PC-9 (cell line): ENCODE measurements around the gene MSL2. TPM values are rescaled to one million over a fixed set of nuclear protein-coding genes. Genes with fewer than 3 reads are reported as not detected.
"Not testable (repeated sequence)": the region's sequence is repeated elsewhere in the genome, so short reads cannot be mapped to it uniquely, and the experiment has no call there.

Experiments used
- BruUV-seq: library from RNA; stranded (reverse); fragments of 400-500 nt; replicated peaks from 2 replicates; lab custom pipeline; 2021; lab: Mats Ljungman, UMichigan
- CTCF ChIA-PET: fragments of 300-600 bp; sonication (Branson Sonifier 250); formaldehyde crosslinking; loops from one replicate; lab custom pipeline; 2022; ENCODE audit warnings: antibody characterized with exemption; lab: Charles Lee
- POLR2A ChIA-PET: fragments of 300-600 bp; sonication (Branson Sonifier 250); formaldehyde crosslinking; loops from one replicate; lab custom pipeline; 2022; ENCODE audit warnings: antibody characterized with exemption; ENCODE audit not compliant: unreplicated experiment; lab: Charles Lee
- DNase-seq, 2 experiments: peaks; one replicate each; pipeline versions ENCODE4 v3.0.0 to v3.0.0-alpha.2; 2015 to 2022; ENCODE audit warnings: mixed read lengths in 1 of 2
- H2AFZ ChIP-seq: fragments of 200-600 bp; sonication (generic); 2 replicates; pipeline ENCODE4 v1.8.1; 2017; ENCODE audit warnings: antibody characterized with exemption
- H3F3A ChIP-seq: fragments of 200-600 bp; sonication (generic); 2 replicates; pipeline ENCODE4 v1.8.1; 2017; ENCODE audit warnings: antibody characterized with exemption, mild to moderate bottlenecking, low read depth; ENCODE audit not compliant: insufficient read depth
- H3K27ac ChIP-seq: fragments of 200-600 bp; sonication (generic); 2 replicates; pipeline ENCODE4 v1.6.1; 2016; ENCODE audit warnings: mixed run types
- H3K27me3 ChIP-seq: fragments of 200-600 bp; sonication (generic); 2 replicates; pipeline ENCODE4 v1.6.1; 2016; ENCODE audit warnings: low read depth, mixed run types; ENCODE audit not compliant: insufficient read depth
- H3K36me3 ChIP-seq: fragments of 200-600 bp; sonication (generic); 2 replicates; pipeline ENCODE4 v1.6.1; 2016; ENCODE audit warnings: low read depth, mixed run types
- H3K4me1 ChIP-seq: fragments of 200-600 bp; sonication (generic); replicated peaks from 2 replicates; pipeline ENCODE4 v1.6.1; 2016; ENCODE audit warnings: mixed run types; ENCODE audit not compliant: insufficient read depth
- H3K4me2 ChIP-seq: fragments of 200-600 bp; sonication (generic); 2 replicates; pipeline ENCODE4 v1.6.1; 2017; ENCODE audit warnings: mixed run types
- H3K4me3 ChIP-seq: fragments of 200-600 bp; sonication (generic); 2 replicates; pipeline ENCODE4 v1.6.1; 2016; ENCODE audit warnings: mixed run types
- H3K79me2 ChIP-seq: fragments of 200-600 bp; sonication (generic); 2 replicates; pipeline ENCODE4 v1.6.1; 2017; ENCODE audit warnings: low read depth, mixed run types
- H3K9me2 ChIP-seq: fragments of 200-600 bp; sonication (generic); 2 replicates; pipeline ENCODE4 v1.8.1; 2017; ENCODE audit warnings: mild to moderate bottlenecking; ENCODE audit not compliant: insufficient read depth
- H3K9me3 ChIP-seq: fragments of 200-600 bp; sonication (generic); 2 replicates; pipeline ENCODE4 v1.8.1; 2016; ENCODE audit warnings: low read depth; ENCODE audit not compliant: insufficient read depth
- H4K20me1 ChIP-seq: fragments of 200-600 bp; sonication (generic); 2 replicates; pipeline ENCODE4 v1.8.1; 2017; ENCODE audit not compliant: insufficient read depth
- EZH2 ChIP-seq: fragments of 200-600 bp; sonication (generic); IDR thresholded peaks from 2 replicates; pipeline ENCODE4 v1.8.0; 2017; ENCODE audit warnings: antibody characterized with exemption, low read depth
- intact Hi-C: fragments of 100-400 bp; cut with micrococcal nuclease; formaldehyde crosslinking; loops from one replicate; pipeline ENCODE4 v1.10.0; 2022; ENCODE audit not compliant: unreplicated experiment
- total RNA-seq: library from RNA; stranded (reverse); gene quantifications from 2 replicates; pipeline ENCODE4 v1.2.3, GENCODE V29; 2021
- TF ChIP-seq, protein P1 (sequence below): fragments of 200-600 bp; sonication (generic); conservative IDR thresholded peaks from 2 replicates; pipeline ENCODE4 v1.6.1; 2017; ENCODE audit warnings: mixed run types, antibody characterized with exemption, mild to moderate bottlenecking, moderate library complexity

The MSL2 gene
- total RNA-seq, 1 experiment from 2014 or later: 34.1 TPM

DNA sequence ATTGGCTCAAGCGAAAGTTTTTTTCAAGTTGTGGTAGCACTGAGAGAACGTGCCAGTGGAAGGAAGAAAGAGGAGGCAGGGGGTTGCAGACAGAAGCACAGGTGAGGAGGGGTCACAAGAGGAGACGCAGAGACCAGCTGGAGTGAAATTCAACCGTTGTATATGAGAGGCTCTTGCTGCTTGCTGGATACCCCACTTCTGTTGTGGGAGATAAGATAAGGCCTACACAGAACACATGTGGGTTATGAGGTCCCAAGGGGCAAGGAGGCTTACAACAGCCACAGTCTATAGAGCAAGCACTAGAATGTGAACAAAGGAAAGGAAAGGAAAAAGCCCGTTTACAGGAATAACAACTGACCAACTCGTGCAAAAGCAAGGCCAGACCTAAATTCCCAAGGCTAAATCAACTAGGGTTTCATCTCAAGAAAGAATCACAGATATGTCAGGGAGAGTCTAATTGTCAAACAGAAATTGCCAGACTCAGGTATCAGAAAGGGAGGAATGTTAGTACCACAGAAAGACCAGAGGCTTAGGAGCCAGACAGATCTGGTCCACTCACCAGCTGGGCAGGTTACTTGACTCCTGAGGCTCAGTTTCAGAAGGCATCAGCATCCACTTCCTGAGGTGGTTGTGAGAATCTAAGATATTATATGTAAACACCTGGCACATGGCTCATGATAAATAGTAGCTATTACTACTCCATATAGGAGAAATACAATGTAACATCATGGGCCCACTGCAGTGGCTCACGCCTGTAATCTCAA, 60.9 kb downstream of the MSL2 start:
- TF ChIP-seq, protein P1, sequence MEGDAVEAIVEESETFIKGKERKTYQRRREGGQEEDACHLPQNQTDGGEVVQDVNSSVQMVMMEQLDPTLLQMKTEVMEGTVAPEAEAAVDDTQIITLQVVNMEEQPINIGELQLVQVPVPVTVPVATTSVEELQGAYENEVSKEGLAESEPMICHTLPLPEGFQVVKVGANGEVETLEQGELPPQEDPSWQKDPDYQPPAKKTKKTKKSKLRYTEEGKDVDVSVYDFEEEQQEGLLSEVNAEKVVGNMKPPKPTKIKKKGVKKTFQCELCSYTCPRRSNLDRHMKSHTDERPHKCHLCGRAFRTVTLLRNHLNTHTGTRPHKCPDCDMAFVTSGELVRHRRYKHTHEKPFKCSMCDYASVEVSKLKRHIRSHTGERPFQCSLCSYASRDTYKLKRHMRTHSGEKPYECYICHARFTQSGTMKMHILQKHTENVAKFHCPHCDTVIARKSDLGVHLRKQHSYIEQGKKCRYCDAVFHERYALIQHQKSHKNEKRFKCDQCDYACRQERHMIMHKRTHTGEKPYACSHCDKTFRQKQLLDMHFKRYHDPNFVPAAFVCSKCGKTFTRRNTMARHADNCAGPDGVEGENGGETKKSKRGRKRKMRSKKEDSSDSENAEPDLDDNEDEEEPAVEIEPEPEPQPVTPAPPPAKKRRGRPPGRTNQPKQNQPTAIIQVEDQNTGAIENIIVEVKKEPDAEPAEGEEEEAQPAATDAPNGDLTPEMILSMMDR: no peak
- TF ChIP-seq EZH2: no peak
- no peak for DNase-seq
- CTCF ChIA-PET: no interaction called here
- intact Hi-C loops: no loop called here
- Histone ChIP-seq H3K4me1 (no peaks in the 10 kb centered on the region), H3F3A (0 out of 2 replicates have a peak, but pooled peaks cover 3% of the 10 kb centered on the region), H3K36me3 (no peaks in the 10 kb centered on the region), H3K79me2 (no peaks in the 10 kb centered on the region), H3K27ac (no peak overlapping the region), H3K9me3 (no peaks in the 10 kb centered on the region), H3K9me2 (no peaks in the 10 kb centered on the region), H2AFZ (no peak overlapping the region), H3K4me3 (no peak overlapping the region), H3K4me2 (no peak overlapping the region), H3K27me3 (no peaks in the 10 kb centered on the region), H4K20me1 (no peaks in the 10 kb centered on the region)
- no TSS peak for BruUV-seq
- POLR2A ChIA-PET: interaction anchor here (0.6 kb wide), 1 partner anchor 36 kb away, joined by 3 read pairs; no protein-coding TSS in a partner anchor

DNA sequence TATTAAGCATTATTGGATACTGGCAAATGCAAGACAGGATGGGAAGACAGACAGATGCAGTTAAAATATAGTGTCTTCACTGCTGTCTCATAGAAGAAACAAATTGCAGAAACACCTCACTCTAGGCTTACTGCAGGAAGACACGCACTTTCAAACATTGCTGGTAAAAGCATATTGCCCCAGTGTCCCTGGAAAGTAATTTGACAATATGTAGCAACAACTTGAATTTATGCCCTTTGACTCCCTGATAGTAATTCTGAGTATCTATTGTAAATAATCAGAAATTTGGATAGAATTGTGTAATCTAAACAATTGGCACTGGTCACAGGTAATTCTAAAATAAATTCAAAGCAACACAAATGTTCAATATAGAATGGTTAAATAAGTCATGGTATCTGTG, 62.0 kb downstream of the MSL2 start:
- POLR2A ChIA-PET: interaction anchor here (0.6 kb wide), 1 partner anchor 37 kb away, joined by 3 read pairs; no protein-coding TSS in a partner anchor
- Histone ChIP-seq H3K79me2 (no peaks in the 10 kb centered on the region), H3K4me1 (no peaks in the 10 kb centered on the region), H3K27ac (no peak overlapping the region), H4K20me1 (no peaks in the 10 kb centered on the region), H3F3A (0 out of 2 replicates have a peak, but pooled peaks cover 3% of the 10 kb centered on the region), H3K4me2 (no peak overlapping the region), H3K9me3 (no peaks in the 10 kb centered on the region), H3K4me3 (no peak overlapping the region), H2AFZ (no peak overlapping the region), H3K27me3 (no peaks in the 10 kb centered on the region), H3K36me3 (no peaks in the 10 kb centered on the region), H3K9me2 (no peaks in the 10 kb centered on the region)
- intact Hi-C loops: no loop called here
- no peak for DNase-seq
- CTCF ChIA-PET: interaction anchor here (0.6 to 1.0 kb wide), 3 partner anchors 8 to 218 kb away, joined by 3 to 8 read pairs (median 5); no protein-coding TSS in a partner anchor
- no peak for TF ChIP-seq EZH2
- TF ChIP-seq, protein P1: no peak
- no TSS peak for BruUV-seq

DNA sequence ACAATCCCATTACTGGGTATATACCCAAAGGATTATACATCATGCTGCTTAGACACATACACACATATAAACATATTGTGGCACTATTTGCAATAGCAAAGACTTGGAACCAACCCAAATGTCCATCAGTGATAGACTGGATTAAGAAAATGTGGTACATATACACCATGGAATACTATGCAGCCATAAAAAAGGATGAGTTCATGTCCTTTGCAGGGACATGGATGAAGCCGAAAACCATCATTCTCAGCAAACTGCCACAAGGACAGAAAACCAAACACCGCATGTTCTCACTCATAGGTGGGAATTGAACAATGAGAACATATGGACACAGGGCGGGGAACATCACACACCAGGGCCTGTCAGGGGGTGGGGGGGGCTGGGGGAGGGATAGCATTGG, 64.5 kb downstream of the MSL2 start:
- H3K27me3 ChIP-seq, H3F3A ChIP-seq, intact Hi-C loops, H3K4me2 ChIP-seq, H3K9me2 ChIP-seq, H2AFZ ChIP-seq, BruUV-seq, H3K9me3 ChIP-seq, H3K27ac ChIP-seq, H4K20me1 ChIP-seq, H3K4me3 ChIP-seq, POLR2A ChIA-PET, DNase-seq, CTCF ChIA-PET, H3K79me2 ChIP-seq, H3K4me1 ChIP-seq, H3K36me3 ChIP-seq: not testable (repeated sequence)
